Mesenchymal stem cell (in vitro differentiated cells and primary cell): ENCODE measurements around the gene GOLPH3.
A peak's percentile ranks its signal among the peaks of the same experiment; 100 is the strongest.
"Not testable (repeated sequence)": the region's sequence is repeated elsewhere in the genome, so short reads cannot be mapped to it uniquely, and the experiment has no call there.

ENCODE experiments used
- DNase-seq: peaks from one replicate; pipeline ENCODE4 v3.0.0-alpha.2; 2013
- H2AFZ ChIP-seq: one replicate; pipeline ENCODE4 v1.6.1; 2013; ENCODE audit warnings: low read depth, mild to moderate bottlenecking, control low read depth, inconsistent platforms, low read length, moderate library complexity
- H2AK5ac ChIP-seq: 2 replicates; pipeline ENCODE4 v1.6.1; 2013; ENCODE audit warnings: low read length, moderate library complexity, mild to moderate bottlenecking, inconsistent platforms; ENCODE audit not compliant: severe bottlenecking
- H2BK120ac ChIP-seq: one replicate; pipeline ENCODE4 v1.6.1; 2013; ENCODE audit warnings: low read depth, mild to moderate bottlenecking, inconsistent platforms, low read length, moderate library complexity
- H2BK12ac ChIP-seq, 2 experiments: one replicate each; pipeline ENCODE4 v1.6.1; 2013; ENCODE audit warnings: inconsistent platforms in 2 of 2, low read length in 2 of 2, mild to moderate bottlenecking in 2 of 2, moderate library complexity in 2 of 2, control low read depth in 1 of 2
- H2BK15ac ChIP-seq: one replicate; pipeline ENCODE4 v1.6.1; 2013; ENCODE audit warnings: mild to moderate bottlenecking, low read depth, inconsistent platforms; ENCODE audit not compliant: poor library complexity, severe bottlenecking
- H2BK5ac ChIP-seq: 2 replicates; pipeline ENCODE4 v1.6.1; 2013; ENCODE audit warnings: low read depth, mild to moderate bottlenecking, low read length, control low read depth, inconsistent platforms; ENCODE audit not compliant: poor library complexity, severe bottlenecking
- H3K14ac ChIP-seq, 2 experiments: one replicate each; pipeline ENCODE4 v1.6.1; 2013; ENCODE audit warnings: inconsistent platforms in 2 of 2, low read length in 2 of 2, control low read depth in 1 of 2, mild to moderate bottlenecking in 1 of 2, moderate library complexity in 1 of 2
- H3K18ac ChIP-seq, 2 experiments: one replicate each; pipeline ENCODE4 v1.6.1; 2013; ENCODE audit warnings: inconsistent platforms in 2 of 2, low read length in 2 of 2, control low read depth in 1 of 2, low read depth in 1 of 2, mild to moderate bottlenecking in 1 of 2
- H3K23ac ChIP-seq, 2 experiments: one replicate each; pipeline ENCODE4 v1.6.1; 2013; ENCODE audit warnings: inconsistent platforms in 2 of 2, low read length in 2 of 2, mild to moderate bottlenecking in 2 of 2, moderate library complexity in 2 of 2, control low read depth in 1 of 2
- H3K27ac ChIP-seq: 2 replicates; pipeline ENCODE4 v1.5.1; 2013; ENCODE audit warnings: mild to moderate bottlenecking, moderate library complexity, low read length, control low read depth, inconsistent platforms; ENCODE audit not compliant: poor library complexity, severe bottlenecking
- H3K27me3 ChIP-seq, 2 experiments: 2 replicates each; pipeline versions ENCODE4 v1.6.1 to v1.7.0; 2013; ENCODE audit warnings: low read length in 2 of 2, mild to moderate bottlenecking in 2 of 2, moderate library complexity in 2 of 2, control low read depth in 1 of 2, inconsistent platforms in 1 of 2; ENCODE audit not compliant: control insufficient read depth in 1 of 2, insufficient read depth in 1 of 2
- H3K36me3 ChIP-seq, 2 experiments: 2 replicates each; pipeline versions ENCODE4 v1.6.1 to v1.7.0; 2013; ENCODE audit warnings: low read length in 2 of 2, control low read depth in 1 of 2, inconsistent platforms in 1 of 2, low read depth in 1 of 2, mild to moderate bottlenecking in 1 of 2; ENCODE audit not compliant: insufficient read depth in 2 of 2, control insufficient read depth in 1 of 2
- H3K4ac ChIP-seq, 2 experiments: one replicate each; pipeline ENCODE4 v1.6.1; 2013; ENCODE audit warnings: inconsistent platforms in 2 of 2, low read length in 2 of 2, mild to moderate bottlenecking in 2 of 2, moderate library complexity in 2 of 2, control low read depth in 1 of 2, low read depth in 1 of 2
- H3K4me1 ChIP-seq: 2 replicates; pipeline ENCODE4 v1.6.1; 2013; ENCODE audit warnings: low read depth, low read length, control low read depth; ENCODE audit not compliant: control insufficient read depth, insufficient read depth
- H3K4me2 ChIP-seq: 2 replicates; pipeline ENCODE4 v1.6.1; 2013; ENCODE audit warnings: low read length, mild to moderate bottlenecking, inconsistent platforms; ENCODE audit not compliant: poor library complexity, severe bottlenecking
- H3K4me3 ChIP-seq, 2 experiments: 2 replicates each; pipeline versions ENCODE4 v1.5.1 to v1.7.0; 2013; ENCODE audit warnings: low read length in 2 of 2, mild to moderate bottlenecking in 2 of 2, control low read depth in 1 of 2, low read depth in 1 of 2; ENCODE audit not compliant: insufficient read depth in 1 of 2
- H3K79me1 ChIP-seq: replicated peaks from 2 replicates; pipeline ENCODE4 v1.6.1; 2013; ENCODE audit warnings: mild to moderate bottlenecking, control low read depth, low read length, inconsistent platforms; ENCODE audit not compliant: poor library complexity, severe bottlenecking
- H3K9ac ChIP-seq: 2 replicates; pipeline ENCODE4 v1.7.0; 2013; ENCODE audit warnings: mild to moderate bottlenecking, low read length, moderate library complexity
- H3K9me3 ChIP-seq: 2 replicates; pipeline ENCODE4 v1.7.0; 2013; ENCODE audit warnings: mild to moderate bottlenecking, low read length; ENCODE audit not compliant: control insufficient read depth
- H4K8ac ChIP-seq: one replicate; pipeline ENCODE4 v1.6.1; 2013; ENCODE audit warnings: inconsistent platforms, mild to moderate bottlenecking, low read length, moderate library complexity
- H4K91ac ChIP-seq: one replicate; pipeline ENCODE4 v1.6.1; 2013; ENCODE audit warnings: mild to moderate bottlenecking, low read length, inconsistent platforms
- WGBS: methylation state at CpG from one replicate; pipeline ENCODE4 v1.1.7; 2013; ENCODE audit warnings: mixed read lengths; 5-methylcytosine and 5-hydroxymethylcytosine counted together

Gene GOLPH3

DNA sequence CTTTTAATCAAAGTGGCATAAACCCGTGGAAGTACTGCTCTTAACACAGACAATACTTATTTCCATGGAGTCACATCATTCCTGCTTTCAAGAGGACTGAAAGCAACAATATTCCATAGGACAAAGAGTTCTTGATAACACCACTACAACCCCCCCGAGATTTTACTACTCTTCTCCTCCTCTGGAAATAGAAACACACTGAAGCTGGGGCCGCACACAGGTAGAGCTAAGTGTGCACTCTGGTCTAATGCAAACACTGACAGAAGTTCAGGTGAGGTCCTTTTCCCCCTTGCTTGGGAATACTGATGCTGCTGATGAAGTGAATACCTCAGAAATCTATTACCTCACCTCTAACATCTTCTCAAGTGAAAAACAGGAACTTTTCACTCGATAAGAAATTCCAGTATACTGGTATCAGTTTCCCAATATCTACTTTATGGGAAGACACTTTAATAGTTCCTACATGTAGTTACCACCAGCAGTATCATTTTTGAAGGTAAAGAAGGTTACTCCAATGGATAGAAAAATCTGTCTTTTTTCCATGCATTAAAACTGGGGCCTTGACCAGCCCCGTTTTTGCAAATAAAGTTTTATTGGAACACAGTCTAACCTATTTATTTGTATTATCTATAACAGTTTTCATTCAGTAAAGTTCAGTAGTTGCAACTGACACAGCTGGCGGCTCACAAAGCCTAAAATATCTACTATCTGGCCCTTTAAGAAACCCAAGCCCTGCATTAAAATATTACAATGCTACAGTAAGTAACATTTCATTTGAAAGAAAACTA is 50.0 kb downstream of the GOLPH3 start:
- no peak overlapping the region for H4K8ac ChIP-seq
- no peak overlapping the region for H3K14ac ChIP-seq
- H2BK120ac ChIP-seq: no peak overlapping the region
- H3K4me2 ChIP-seq: no peak overlapping the region
- no peak overlapping the region for H3K4ac ChIP-seq
- no peak overlapping the region for H3K9ac ChIP-seq
- no peak overlapping the region for H2BK15ac ChIP-seq
- H3K18ac ChIP-seq: no peak overlapping the region
- H3K27ac ChIP-seq: no peak overlapping the region
- no peak overlapping the region for H3K23ac ChIP-seq
- H2AFZ ChIP-seq: no peak overlapping the region
- no peak overlapping the region for H4K91ac ChIP-seq
- no peaks in the 10 kb centered on the region for H3K27me3 ChIP-seq
- no peak overlapping the region for H2BK12ac ChIP-seq
- no peak overlapping the region for H2AK5ac ChIP-seq
- peaks cover 2% of the 10 kb centered on the region for H3K4me1 ChIP-seq
- no peak overlapping the region for H3K4me3 ChIP-seq
- peaks cover 20 to 79% of the 10 kb centered on the region in 2 experiments for H3K36me3 ChIP-seq
- H2BK5ac ChIP-seq: no peak overlapping the region
- peaks cover 19% of the 10 kb centered on the region for H3K79me1 ChIP-seq
- H3K9me3 ChIP-seq: no peaks in the 10 kb centered on the region
- DNase-seq: no peak
- 93% methylated on average over 5 of the region's 6 CpGs for WGBS

DNA sequence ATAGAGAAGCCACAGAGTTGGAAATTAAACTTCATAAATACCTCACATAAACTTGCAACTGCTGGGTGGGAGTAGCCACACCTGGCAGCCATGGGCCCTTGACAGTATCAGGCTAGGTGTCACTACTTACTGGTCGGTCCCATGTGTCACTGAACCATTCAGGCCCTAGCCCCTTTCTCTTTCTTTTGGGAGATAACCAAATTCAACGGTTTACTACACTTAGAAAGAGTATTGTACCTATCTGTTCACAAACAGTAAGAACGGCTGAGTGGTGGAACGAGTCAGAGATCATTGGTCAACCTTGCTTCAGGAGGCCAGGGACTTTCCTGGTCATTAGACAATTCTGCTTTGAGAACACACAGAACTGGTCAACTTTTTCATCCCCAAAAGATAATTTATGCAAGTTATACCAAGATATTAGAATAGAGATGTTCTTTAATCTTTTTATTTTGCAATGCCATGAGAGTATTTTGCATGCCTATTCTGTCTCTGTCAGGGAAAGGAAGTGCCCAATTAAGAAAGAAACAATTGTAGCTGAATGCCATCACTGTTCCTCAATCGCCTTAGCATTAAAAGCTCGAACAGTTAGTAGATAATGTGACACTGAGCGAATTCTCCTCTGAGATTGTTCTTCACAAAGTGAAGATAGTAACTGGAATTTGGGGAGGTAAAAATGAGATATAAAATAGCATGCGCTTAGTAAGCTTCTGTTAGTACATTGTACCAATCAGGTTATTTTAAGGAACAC is 50.9 kb downstream of the GOLPH3 start:
- peaks cover 2% of the 10 kb centered on the region for H3K4me1 ChIP-seq
- H3K9me3 ChIP-seq: no peaks in the 10 kb centered on the region
- 98% methylated on average over 8 of the region's 8 CpGs for WGBS
- peak overlapping the region in 1 of 2 experiments; percentile 38 for H3K4ac ChIP-seq
- peaks cover 19 to 77% of the 10 kb centered on the region in 2 experiments for H3K36me3 ChIP-seq
- no peak overlapping the region for H3K9ac ChIP-seq
- no peak overlapping the region for H2BK120ac ChIP-seq
- H2AFZ ChIP-seq: no peak overlapping the region
- H3K23ac ChIP-seq: no peak overlapping the region
- H3K4me2 ChIP-seq: no peak overlapping the region
- no peak overlapping the region for H3K4me3 ChIP-seq
- no peak overlapping the region for H2BK12ac ChIP-seq
- no peak overlapping the region for H3K27ac ChIP-seq
- no peak overlapping the region for H3K14ac ChIP-seq
- no peak overlapping the region for H4K8ac ChIP-seq
- H2BK5ac ChIP-seq: no peak overlapping the region
- H3K27me3 ChIP-seq: no peaks in the 10 kb centered on the region
- H2BK15ac ChIP-seq: no peak overlapping the region
- H4K91ac ChIP-seq: no peak overlapping the region
- no peak overlapping the region for H2AK5ac ChIP-seq
- H3K79me1 ChIP-seq: peaks cover 17% of the 10 kb centered on the region
- no peak overlapping the region for H3K18ac ChIP-seq
- no peak for DNase-seq

DNA sequence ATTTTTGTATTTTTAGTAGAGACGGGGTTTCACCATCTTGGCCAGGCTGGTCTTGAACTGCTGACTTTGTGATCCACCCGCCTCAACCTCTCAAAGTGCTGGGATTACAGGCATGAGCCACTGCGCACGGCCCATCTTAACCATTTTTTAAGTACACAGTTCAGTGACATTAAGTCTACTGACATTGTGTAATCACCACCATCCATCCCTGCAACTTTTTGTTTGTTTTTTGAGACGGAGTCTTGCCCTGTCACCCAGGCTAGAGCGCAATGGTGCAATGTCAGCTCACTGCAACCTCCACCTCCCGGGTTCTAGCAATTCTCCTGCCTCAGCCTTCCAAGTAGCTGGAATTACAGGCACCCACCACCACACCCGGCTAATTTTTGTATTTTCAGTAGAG is 55.2 kb downstream of the GOLPH3 start:
- not testable (repeated sequence) for H2BK120ac ChIP-seq, H3K14ac ChIP-seq, H4K91ac ChIP-seq, H3K4ac ChIP-seq, H3K4me2 ChIP-seq, H3K9ac ChIP-seq, H3K4me1 ChIP-seq, H2BK5ac ChIP-seq, H3K23ac ChIP-seq, DNase-seq, H2BK12ac ChIP-seq, H3K27me3 ChIP-seq, H3K9me3 ChIP-seq, H3K18ac ChIP-seq, H2AK5ac ChIP-seq, H2BK15ac ChIP-seq, H2AFZ ChIP-seq, H3K4me3 ChIP-seq, H4K8ac ChIP-seq, H3K27ac ChIP-seq
- H3K36me3 ChIP-seq: peaks cover 16 to 67% of the 10 kb centered on the region in 2 experiments
- H3K79me1 ChIP-seq: peaks cover 19% of the 10 kb centered on the region
- 92% methylated on average over 7 of the region's 8 CpGs for whole genome bisulfite sequencing

DNA sequence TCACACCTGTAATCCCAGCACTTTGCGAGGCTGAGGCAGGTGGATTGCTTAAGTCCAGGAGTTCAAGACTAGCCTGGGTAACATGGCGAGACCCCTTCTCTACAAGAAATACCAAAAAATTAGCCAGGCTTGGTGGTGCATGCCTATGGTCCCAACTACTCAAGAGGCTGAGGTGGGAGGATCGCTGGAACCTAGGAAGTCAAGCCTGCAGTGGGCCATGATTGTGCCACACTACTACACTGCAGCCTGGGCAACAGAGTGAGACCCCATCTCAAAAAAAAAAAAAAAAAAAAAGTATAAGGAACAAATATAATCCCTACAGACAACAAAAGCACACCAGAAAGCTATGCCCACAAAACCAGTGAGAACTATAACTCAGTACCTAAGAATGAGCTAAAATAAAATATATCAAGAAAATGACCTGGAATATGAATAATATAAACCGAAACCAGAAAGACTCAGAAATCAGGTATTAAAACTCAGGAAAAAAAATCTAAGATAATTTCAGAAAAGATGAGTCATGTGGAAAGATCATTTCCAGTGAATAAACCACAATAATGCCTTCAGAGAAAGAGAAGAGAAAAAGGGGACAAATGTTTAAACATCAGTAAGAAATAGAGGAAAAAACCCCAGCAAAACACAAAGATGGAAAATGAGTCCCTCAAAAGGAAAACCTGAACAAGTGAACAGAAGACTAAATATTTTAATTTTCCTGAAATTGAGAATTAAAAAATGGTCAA is 57.4 kb downstream of the GOLPH3 start:
- Histone ChIP-seq H2BK15ac (no peak overlapping the region), H3K79me1 (peaks cover 18% of the 10 kb centered on the region), H3K9ac (peak overlapping the region; percentile 61), H2AK5ac (no peak overlapping the region), H3K4me1 (peaks cover 5% of the 10 kb centered on the region), H3K9me3 (no peaks in the 10 kb centered on the region), H3K27me3 (no peaks in the 10 kb centered on the region), H3K4ac (no peak overlapping the region), H3K18ac (no peak overlapping the region), H3K36me3 (peaks cover 25 to 63% of the 10 kb centered on the region in 2 experiments), H3K4me3 (no peak overlapping the region), H2BK120ac (no peak overlapping the region), H2AFZ (no peak overlapping the region), H3K27ac (no peak overlapping the region), H3K23ac (no peak overlapping the region), H4K91ac (no peak overlapping the region), H3K14ac (no peak overlapping the region), H3K4me2 (no peak overlapping the region), H4K8ac (no peak overlapping the region), H2BK12ac (no peak overlapping the region), H2BK5ac (no peak overlapping the region)
- WGBS: 95% methylated on average over 3 of the region's 4 CpGs
- DNase-seq: no peak
